Amygdala (tissue), 56 donors: ENCODE measurements around the gene EEFSEC.
A peak's percentile ranks its signal among the peaks of the same experiment; 100 is the strongest.

Experiments
- DNase-seq, 56 donors: peaks; one replicate each; lab custom pipeline; 2025; lab: John Stamatoyannopoulos, UW

Gene EEFSEC

DNA sequence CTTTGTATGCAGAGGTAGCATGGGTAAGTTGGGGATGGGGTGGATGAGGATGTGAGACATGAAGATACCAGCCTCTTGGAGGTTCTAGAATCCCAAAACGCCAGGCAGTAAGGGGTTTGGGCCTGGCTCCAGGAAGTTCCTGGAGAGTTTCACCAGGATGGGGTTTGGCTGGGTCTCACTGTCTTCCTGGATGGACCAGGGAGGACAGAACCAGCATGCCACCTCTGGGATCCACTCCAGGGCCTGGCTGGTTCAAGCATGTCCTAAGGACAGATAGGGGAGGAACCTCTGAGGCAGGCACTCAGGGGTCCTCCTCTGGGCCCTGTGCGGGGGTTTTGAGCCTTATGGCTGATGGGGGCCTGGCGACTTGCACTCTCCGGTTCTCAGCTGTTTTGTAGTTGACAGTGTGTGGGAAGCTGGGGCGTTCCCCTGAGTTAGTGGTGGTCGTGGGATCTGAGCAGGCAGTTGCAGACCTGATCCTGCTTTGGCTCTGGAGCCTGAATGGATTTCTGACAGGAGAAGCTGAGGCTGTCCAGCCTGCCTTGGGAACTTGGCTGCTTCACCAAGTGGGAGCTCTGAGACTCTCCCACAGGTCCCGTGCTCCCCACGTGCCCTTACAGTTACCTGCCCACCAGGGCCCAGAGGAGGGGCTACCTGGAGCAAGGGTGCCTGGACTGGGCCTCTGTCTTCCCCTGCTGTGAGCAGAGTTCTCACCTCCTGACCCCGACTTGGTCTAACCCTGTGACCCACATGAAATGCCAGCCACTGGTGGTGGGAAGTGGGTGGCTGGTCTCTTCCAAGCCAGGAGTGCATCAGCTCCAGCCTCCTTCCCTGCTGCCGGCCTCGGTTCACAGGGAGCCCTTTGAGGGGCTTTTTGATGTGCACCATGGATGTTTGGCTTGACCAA is 128.4 kb downstream of the EEFSEC start:
- DNase-seq: no peak

DNA sequence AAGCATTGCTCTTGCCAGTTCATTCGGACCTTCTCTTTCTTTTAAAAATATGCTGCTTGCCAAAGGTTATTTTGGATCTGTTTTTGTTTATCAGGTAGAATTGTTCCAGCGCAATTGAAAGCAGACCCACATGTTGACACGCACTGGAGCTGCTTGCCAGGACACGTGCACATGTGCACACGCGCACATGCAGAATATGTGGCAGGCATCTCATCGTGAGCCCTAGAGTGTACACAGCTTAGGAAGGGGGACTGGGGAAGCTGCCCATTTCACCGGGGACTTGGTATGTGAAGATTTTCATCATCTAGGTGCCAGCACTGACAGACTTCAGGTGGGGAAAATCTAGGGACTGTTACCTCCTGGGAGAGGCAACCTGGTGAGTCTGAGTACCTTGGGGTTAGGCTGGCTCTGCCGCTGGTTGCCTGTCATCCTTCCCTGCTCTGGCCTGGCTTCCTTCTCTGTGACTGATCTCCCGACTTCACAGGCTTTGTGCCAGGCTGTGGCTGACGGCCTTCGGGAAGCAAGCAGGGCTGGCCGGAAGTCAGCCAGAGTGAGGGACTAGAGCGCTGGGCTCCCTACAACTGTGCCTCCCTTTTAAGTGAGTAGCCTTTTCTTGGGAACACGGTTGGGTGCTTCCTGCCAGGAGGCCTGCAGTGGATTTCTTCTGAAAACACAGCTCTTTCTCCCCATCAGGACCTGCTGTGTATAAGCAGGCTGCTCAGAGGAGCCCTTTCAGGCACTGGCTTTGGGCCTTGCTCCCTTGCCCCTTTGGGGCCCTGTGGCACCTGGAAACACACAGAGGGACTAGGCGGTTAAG is 129.3 kb downstream of the EEFSEC start:
- peak in 20 of 56 donors; percentile 4 to 51 (median 22) for DNase-seq

DNA sequence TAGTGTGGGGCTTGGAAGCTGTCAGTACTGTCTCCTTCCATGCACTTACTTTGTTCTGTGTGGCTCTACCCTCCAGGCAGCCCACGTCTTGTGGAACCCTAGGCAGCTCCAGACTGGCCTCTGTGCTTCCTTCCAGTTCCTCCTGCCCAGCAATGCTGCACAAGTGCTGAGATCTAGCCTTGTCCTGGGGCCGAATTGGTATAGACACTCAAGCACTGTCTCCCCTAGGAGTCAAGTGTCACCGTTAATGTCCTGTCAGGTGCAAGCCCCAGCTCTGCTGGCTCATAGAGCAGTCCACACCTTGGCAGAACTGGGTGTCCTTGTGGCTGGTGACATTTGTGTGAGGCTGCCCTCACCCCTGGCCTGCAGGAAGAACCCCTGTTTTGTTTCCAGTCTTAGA is 130.1 kb downstream of the EEFSEC start:
- DNase-seq: no peak

DNA sequence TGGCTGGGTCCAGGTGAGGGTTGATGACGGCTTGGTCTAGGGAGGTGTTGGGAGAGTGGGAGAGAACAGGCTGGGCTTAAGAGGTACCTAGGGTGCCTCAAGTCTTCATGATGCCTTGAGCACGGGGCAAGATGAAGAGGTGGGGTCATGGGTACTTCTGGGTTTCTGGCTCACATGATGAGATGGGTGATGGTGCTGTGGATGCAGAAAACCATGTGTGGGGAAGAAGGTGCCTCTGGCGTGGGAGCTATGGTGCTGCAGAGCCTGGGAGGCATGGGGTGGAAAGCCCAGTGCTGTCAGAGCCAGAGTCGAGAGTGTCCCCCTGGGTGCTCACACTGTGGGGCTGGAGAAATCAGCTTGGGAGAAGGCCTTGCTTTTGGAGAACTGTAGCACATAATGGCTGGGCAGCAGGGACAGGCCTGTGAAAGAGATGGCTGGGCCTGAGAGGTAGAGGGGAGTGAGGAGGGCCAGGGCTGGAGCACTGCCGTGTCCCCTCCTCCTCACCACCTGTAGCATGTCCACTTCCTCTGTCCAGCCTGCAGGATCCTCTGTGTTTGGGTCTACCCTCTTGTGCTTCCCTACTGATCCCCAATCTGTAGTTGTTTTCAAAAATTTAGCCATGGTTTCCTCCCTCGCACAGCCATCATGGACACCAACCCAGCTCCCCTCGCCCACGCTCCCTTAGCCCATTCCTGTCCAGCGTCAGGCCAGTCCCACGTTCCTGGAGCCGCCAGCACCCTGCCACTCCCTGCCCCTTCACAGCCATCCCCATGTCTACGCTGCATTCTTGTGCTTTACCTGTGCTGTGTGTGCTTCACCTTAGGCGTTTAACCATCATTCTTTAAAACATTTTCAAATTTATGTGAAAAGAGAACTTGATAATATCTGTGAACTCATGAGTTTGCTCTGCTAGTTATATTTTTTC is 132.0 kb downstream of the EEFSEC start:
- DNase-seq: no peak

DNA sequence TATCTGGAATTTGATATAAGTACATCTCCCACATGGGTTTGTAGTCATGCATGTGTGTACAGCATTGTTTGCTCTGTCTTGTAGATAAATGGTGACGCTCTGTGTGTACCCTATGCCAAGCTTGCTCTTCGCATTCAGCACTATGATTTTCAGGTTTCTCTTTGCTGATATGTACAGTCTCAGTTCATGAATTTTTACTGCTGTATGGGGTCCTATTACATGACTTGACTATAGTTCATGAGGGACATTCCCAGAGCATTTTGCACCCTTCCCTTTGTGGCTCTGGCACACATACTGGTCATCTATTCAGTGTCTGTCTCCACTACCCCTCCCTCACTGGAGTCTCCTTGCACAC is 132.7 kb downstream of the EEFSEC start:
- no peak for DNase-seq

DNA sequence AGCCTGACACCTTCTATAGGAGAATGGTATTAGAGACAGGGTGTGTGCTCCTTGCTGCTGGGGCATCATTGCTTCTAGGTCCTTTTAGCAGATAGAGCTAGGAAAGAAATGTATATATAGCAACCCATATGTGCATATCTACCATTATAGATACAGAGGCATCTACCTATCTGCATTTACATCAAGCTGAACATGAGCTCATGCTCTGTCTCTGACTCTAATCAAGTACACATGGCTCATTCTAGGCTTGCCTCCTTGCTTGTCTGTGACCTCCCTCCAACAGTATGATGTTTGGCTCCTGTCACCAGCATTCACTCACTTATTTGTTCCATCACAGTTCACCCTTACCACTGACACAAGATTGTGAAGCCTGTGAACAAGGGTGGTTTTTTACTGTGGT is 133.4 kb downstream of the EEFSEC start:
- DNase-seq: no peak

DNA sequence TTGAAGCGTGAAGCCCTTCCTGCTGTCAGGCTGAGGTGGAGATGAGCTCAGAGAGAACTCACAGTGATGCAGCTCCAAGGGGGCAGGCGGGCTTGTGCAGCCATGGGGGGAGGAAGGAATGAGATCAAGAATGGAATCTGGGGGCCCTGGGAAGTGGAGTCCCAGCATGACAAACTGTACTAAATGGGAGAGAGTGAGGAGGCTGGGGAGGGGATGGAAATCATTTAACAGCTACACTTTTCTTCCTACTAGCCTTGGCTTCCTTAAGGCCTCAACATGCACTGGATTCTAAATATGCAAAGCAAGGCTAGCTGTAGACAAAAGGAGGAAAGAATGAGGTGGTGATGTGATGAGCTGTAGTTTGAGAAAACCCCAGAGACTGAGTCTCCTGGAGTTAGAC is 133.9 kb downstream of the EEFSEC start:
- DNase-seq: no peak

DNA sequence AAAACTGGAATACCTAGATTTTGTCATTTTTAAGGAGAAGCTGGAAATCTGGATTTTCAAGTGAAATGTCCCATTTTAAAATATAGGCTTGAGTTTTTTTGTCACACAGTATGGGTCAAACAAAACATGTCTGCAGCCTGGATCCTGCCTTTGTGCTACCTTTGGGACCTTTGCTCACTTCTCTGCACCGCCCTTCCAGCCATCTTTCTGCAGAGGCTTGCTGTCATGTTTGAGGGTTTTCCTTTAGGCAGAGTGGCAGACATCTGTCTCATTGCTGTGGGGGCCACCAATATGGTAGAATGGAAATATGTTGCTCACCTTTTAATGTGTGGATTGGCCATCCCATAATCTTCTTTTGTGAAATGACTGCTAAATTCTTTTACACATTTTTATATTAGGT is 136.3 kb downstream of the EEFSEC start:
- DNase-seq: no peak

DNA sequence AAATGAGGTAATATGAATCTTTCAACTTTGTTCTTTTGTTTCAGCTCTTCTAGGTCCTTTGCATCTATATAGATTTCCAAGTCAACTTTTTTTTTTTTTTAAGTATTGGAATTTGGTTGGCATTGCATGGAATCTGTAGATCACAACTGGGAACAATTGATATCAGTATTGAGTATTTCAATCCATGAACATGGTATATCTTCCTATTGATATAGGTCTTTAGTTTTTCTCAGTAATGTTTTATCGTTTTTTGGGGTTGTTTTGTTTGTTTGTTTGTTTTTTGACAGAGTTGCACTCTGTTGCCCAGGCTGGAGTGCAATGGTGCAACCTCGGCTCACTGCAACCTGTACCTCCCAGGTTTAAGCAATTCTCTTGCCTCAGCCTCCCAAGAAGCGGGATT is 137.2 kb downstream of the EEFSEC start:
- DNase-seq: no peak

DNA sequence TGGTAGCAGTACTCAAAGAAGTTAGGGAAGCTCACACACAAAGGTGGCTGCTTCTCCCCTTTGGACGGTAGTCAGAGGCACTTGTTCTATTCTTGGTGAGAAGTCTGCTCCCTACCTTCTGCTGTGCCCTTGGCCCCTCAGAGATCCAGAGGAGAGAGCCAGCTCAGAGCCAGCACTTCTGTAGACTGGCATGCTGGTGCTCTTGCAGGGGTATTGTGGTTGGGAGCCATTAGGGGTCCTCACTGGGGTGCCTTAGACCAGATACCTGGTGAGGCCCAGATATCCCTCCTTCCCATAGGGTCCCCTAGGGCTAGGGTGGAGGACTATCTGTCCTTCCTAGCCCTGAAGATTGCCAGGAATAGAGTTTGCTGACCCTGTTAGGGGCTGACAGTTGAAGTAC is 140.6 kb downstream of the EEFSEC start:
- DNase-seq: no peak

DNA sequence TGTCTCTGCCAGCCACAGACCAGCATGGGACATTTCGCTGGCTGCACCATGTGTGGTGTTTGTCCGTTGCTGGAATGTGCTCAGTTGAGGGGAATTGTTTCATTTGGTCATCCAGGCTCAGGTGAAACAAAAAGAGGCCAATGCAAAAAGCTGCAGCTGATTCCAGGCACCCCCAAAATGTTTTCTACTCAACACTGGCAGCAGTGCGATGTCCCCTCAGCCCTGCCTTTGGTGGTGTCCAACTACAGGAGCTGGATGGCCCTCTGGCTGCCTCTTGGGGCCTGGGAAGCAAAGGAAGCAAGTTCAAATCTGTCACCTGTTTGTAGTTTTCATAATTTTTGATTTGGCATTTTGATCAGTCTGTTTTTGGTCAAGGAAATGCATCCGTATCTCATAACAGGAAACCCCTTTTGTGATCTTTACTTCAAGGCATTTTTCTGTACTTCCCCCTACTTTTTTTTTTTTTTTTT is 141.8 kb downstream of the EEFSEC start:
- DNase-seq: no peak

DNA sequence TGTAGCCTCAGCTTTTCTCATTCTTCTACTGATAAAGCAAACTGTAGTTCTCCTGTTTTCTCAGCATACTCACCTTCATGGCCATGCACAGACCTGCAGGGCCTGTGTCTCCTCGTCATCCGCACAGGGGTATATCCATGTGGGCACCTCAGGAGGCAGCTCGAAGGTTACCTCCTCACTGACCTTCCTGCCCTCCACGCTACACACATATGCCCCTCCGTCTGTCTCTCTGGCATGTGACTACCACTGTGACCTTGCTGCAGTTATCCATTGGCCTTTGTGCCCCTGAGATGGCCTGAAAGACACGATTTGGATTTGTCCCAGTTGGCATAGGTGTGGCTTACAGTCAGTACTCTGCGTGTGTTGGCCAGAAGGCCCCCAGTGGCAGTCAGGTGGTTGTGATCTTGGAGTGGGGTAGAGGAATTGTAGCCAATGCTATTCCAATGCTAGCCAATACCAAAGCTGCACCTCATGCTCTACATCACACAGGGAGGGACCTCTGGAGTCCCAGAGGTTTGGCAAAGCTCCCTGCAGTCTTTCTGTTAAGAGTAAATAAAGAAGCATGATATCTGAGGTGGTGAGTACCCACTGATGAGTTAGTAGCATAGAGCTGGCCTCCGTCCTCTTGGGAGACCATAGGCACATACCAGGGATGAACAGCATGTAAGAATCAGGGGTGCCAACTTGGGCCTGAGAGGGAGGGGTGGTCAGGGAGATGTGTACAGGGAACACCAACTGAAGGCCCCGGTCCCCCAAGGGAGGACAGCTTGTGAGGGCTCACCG is 143.4 kb downstream of the EEFSEC start:
- no peak for DNase-seq

DNA sequence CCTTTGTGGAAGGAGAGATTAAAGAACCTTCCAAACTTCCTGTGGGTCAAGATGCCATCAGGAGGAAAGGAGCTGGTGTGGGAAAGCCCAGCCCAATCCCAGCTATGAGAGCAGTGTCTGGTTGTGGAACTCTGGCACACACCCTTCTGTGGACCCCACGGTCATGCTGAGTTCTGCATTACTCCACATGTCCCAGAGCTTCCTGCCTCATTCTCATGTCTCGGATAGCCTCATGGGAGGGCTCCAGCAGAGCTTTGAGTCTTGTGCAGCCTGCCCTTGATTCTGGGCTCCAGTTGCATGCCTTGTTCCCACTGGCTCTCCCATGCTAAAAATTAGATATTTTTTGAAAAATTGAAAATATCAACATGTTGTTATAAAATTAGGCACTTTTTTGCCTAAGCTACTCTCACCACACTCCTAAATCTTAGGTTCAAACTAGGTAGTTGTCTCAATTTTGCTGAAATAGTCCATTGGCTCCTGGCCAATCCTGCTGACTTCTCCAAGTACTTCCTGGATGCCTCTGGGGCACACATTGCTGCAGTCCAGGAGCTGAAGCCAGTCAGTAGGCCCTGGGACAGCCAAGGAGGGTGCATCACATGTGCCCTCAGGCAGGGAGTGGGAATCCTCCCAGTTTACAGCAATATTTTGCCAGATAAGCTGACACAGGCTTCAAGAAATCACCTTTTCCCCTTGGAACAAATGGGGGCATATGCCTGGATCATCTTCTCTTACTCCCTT is 144.3 kb downstream of the EEFSEC start:
- no peak for DNase-seq

DNA sequence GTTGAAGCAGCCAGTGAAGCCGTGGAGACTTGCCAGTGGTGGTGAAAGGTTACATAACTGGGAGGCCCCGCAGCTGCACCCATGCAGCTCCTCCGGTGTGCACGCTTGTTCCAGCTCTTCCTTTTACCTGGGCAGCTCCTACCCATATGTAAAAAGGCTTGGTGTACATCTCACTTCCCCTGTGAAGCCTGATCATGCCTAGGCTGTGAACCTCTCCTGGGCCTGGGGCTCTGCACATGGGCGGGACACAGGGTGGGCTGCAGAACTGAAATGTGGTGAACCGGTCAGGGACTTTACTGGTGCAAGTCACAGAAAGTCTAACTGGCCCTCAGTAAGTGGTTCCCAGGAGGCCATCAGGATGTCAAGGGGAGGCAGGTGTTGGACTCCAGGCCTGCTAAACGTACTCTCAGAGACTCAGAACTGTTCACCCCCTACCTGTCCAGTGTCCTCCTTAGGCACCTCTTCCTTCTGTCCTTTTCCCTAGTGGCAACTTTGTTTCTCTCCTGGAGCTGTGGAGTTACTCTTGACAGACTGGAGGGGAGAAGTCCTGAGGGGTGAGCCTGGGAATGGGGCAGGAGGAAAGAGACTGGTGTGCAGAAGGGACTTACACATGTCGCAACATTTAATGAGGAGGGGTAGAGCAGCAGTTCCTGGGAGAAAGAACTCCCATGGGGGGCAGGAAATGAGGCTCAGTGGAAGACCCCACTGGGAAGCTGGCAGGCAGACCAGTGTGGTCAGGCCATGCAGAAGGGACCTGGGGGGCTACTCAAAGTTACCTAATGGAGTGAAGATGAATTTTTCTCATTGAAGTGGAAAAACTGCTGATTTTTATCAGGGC is 148.1 kb downstream of the EEFSEC start:
- no peak for DNase-seq

DNA sequence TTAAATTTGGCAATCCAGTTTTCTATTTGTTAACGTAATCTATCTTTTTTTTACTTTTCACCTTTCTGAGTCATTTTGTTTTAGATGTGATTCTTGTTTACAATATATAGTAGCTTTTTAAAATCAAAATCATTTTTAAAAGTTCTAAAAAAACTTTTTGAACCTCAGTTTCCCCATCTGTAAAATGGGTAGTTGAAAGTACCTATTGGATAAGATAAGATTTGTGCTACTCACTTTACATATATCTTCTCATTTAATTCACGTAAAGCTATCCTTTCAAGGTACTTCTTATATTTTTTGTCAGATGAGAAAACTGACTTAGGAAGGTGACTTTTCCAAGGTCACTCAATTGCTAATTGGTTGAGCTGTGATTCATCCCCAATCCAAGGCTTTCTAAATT is 153.2 kb downstream of the EEFSEC start:
- no peak for DNase-seq

DNA sequence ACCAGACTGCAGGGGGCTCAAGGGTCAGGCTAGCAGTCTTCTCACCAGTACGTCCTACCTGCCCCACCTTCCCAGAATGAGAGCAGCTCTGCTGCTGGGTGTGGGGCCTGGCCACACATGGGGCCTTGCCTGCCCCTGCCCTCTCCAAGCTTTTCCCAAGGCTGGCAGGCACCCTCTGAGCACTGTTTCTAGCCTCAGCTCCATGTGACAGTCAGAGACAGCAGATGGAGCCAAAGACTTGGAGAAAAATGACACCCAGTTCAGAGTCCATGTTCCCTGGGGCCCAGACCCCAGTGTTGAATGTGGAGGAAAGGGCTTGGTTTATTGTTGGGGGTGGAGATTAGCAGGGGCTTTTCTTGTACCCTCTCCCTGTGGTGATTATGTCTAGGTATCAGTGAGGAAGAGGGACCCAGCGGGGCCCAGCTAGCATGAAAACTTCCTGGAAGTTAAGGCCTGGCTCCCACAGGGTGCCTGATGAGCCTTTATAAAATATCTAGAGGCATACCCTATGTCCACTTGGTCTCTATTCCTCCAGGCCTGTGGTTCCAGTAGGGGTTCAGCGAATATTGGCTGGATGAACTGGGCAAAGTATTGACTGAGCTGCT is 153.8 kb downstream of the EEFSEC start:
- no peak for DNase-seq

DNA sequence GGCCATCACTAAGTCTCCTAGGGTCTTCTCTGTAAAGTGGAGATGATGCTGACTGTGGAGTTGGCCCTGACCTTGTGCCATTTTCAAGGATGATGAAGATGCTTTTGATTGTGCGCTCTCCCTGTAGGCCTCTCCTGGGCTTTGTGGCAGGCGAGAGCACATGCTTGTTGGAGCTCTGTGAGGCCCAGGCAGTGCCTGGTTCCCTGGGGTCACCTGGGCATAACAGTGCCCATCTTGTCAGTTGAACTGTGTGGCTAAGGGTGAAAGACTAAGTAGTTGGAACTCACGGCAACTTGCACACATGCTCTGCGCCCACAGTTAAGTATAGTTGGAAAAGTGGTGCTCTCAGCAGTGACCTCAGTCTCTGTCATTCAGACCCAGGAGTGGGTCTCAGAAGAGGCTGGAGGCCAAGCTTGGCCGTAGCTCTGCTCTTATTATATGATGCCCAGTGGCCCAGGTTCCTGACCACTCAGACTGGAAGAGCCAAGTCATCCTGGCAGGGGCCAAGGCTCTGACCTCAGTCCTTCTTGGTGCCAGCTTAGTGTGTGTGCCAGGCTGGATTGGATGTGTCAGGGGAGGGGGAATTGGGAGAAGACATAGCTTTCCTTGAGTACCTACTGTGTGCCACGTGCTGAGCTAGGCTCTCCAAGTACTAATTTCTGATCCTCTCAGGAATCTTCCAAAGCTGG is 154.6 kb downstream of the EEFSEC start:
- DNase-seq: no peak
